Stomach (tissue), 9 donors: ENCODE data around the gene TTLL11. TPM values are rescaled to one million over a fixed set of nuclear protein-coding genes. Genes with fewer than 3 reads are reported as not detected.

Experiments
- DNase-seq, 2 donors: peaks; one replicate each; pipeline versions ENCODE4 v3.0.0 to v3.0.0-alpha.2; 2013 to 2019
- H3K27ac ChIP-seq, 5 donors: fragments of 200-600 bp in 4 of 5; sonication (generic) in 4 of 5; one replicate each; pipeline ENCODE4 v1.5.1; 2013 to 2019; ENCODE audit warnings: mild to moderate bottlenecking in 1 of 5, moderate library complexity in 1 of 5
- H3K27me3 ChIP-seq, 3 donors: fragments of 200-600 bp; sonication (generic); one replicate each; pipeline ENCODE4 v1.5.1; 2017 to 2019; ENCODE audit warnings: mixed run types in 1 of 3
- H3K36me3 ChIP-seq, 4 donors: fragments of 200-600 bp; sonication (generic); 1 replicate in 3 of 4; 2 replicates in 1 of 4; pipeline ENCODE4 v1.5.1; 2016 to 2019
- H3K4me1 ChIP-seq, 4 donors: fragments of 200-600 bp; sonication (generic); one replicate each; pipeline ENCODE4 v1.5.1; 2016 to 2019
- H3K4me3 ChIP-seq, 4 donors: fragments of 200-600 bp; sonication (generic) in 3 of 4; one replicate each; pipeline ENCODE4 v1.5.1; 2016 to 2019; ENCODE audit warnings: mild to moderate bottlenecking in 1 of 4
- H3K9me3 ChIP-seq, 4 donors: fragments of 200-600 bp; sonication (generic); one replicate each; pipeline ENCODE4 v1.5.1; 2016 to 2019
- CTCF ChIP-seq, 7 experiments: fragments of 450-650 bp in 4 of 7; fragments of 200-600 bp in 3 of 7; sonication (generic) in 3 of 7; IDR thresholded peaks; one replicate each; pipeline ENCODE4 v1.5.1; 2016 to 2019; ENCODE audit warnings: antibody characterized with exemption in 7 of 7, control low read depth in 2 of 7, mild to moderate bottlenecking in 1 of 7
- EP300 ChIP-seq: sonication (generic); formaldehyde crosslinking; IDR thresholded peaks from one replicate; pipeline ENCODE4 v1.6.1; 2017; ENCODE audit warnings: antibody characterized with exemption
- POLR2A ChIP-seq, 4 donors: fragments of 450-650 bp; IDR thresholded peaks; one replicate each; pipeline ENCODE4 v1.6.1; 2016; ENCODE audit warnings: antibody characterized with exemption in 4 of 4, control low read depth in 2 of 4, mild to moderate bottlenecking in 1 of 4, moderate library complexity in 1 of 4
- POLR2AphosphoS5 ChIP-seq, 3 donors: sonication (generic); formaldehyde crosslinking; IDR thresholded peaks; one replicate each; pipeline ENCODE4 v1.6.1; 2016; ENCODE audit warnings: antibody characterized with exemption in 3 of 3
- WGBS, 5 donors: extraction: QIAGEN DNeasy Blood & Tissue Kit in 3 of 5; methylation state at CpG; one replicate each; pipeline versions ENCODE4 v1.1.5 to v1.1.7; 2013 to 2018; 5-methylcytosine and 5-hydroxymethylcytosine counted together
- intact Hi-C: fragments of 100-400 bp; cut with DNase I; formaldehyde crosslinking; loops from one replicate; pipeline ENCODE4 v1.15.1; 2023; ENCODE audit warnings: low total_unique reads
- polyA plus RNA-seq, 3 donors: library from polyadenylated mRNA; stranded (reverse); fragments of 200-250 nt; gene quantifications; one replicate each; pipeline ENCODE4 v1.2.3, GENCODE V29; 2013
- total RNA-seq, 5 donors: library from RNA; depleted of rRNA; stranded (reverse); fragments of >200 nt; gene quantifications; one replicate each; pipeline versions ENCODE4 v1.1.0 to v1.2.3, GENCODE V29; 2014 to 2016
- donor health status: healthy with polysubstance abuse.
- donor health status: Bipolar disorder and iron deficiency.
- donor health status: healthy.

TTLL11 gene
- total and polyA plus RNA-seq, 8 donors: 3.6 to 18.2 (median 9.4) TPM

DNA sequence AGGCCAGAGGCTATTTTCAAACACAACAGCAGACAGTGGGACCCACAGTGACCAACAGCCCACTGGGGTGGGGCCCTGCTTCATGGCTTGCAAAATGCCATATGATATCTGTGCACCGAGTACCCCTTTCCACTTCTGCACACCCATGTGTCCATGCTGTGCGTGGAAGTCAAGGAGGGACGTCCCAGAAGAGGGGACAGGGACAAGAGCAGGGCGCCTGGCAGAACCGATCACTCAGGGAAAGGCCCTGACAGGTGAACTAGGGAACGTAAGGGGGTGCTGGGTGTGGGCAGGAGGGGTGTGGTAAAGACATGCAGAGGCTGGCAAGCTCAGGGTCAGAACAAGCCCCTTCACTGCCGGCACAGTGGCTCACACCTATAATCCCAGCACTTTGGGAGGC is 7.6 kb upstream of the TTLL11 start:
- WGBS, 5 donors: 84 to 95% (median 91%) methylated on average over 7 of the region's 7 CpGs
- Histone ChIP-seq H3K4me1 (peaks cover 0 to 6% (median 2%) of the 10 kb centered on the region in 4 donors), H3K27ac (no peak overlapping the region), H3K36me3 (no peaks in the 10 kb centered on the region), H3K4me3 (no peak overlapping the region), H3K27me3 (no peaks in the 10 kb centered on the region), H3K9me3 (peaks cover 0 to 13% (median 0%) of the 10 kb centered on the region in 4 donors)
- intact Hi-C loops: no loop called here
- DNase-seq: no peak
- no peak for TF ChIP-seq EP300
- TF ChIP-seq POLR2A (IDR thresholded peaks at IDR 0.05): no peak
- no peak for TF ChIP-seq POLR2AphosphoS5 (IDR thresholded peaks at IDR 0.05)
- no peak for TF ChIP-seq CTCF (IDR thresholded peaks at IDR 0.05)

- H3K9me3 ChIP-seq: peaks cover 0 to 11% (median 0%) of the 10 kb centered on the region in 4 donors
- intact Hi-C loops: no loop called here
- H3K36me3 ChIP-seq: no peaks in the 10 kb centered on the region
- H3K4me3 ChIP-seq: no peak overlapping the region
- H3K4me1 ChIP-seq: peaks cover 0 to 14% (median 6%) of the 10 kb centered on the region in 4 donors
- 33 to 42% (median 39%) methylated on average over 15 to 16 of the region's 16 CpGs for WGBS, 5 donors
- TF ChIP-seq CTCF (IDR thresholded peaks at IDR 0.05): peak in 5 of 7 experiments; percentile 45 to 89 (median 84)
- no peak for TF ChIP-seq POLR2AphosphoS5 (IDR thresholded peaks at IDR 0.05)
- no peak for TF ChIP-seq EP300
- peak; percentile 92 for DNase-seq
- no peak overlapping the region for H3K27ac ChIP-seq
- no peaks in the 10 kb centered on the region for H3K27me3 ChIP-seq
Observed at GRCh38 chr9:122099271-122099869, 6.3 kb upstream of the TTLL11 start.

- H3K4me3 ChIP-seq: no peak overlapping the region
- H3K4me1 ChIP-seq: peaks cover 3 to 22% (median 13%) of the 10 kb centered on the region in 4 donors
- TF ChIP-seq EP300: no peak
- no peak for TF ChIP-seq POLR2AphosphoS5 (IDR thresholded peaks at IDR 0.05)
- TF ChIP-seq CTCF (IDR thresholded peaks at IDR 0.05): no peak
- no peak for TF ChIP-seq POLR2A (IDR thresholded peaks at IDR 0.05)
- intact Hi-C loops: no loop called here
- H3K27me3 ChIP-seq: no peaks in the 10 kb centered on the region
- H3K36me3 ChIP-seq: no peaks in the 10 kb centered on the region
- no peaks in the 10 kb centered on the region for H3K9me3 ChIP-seq
- no peak for DNase-seq
- 50 to 57% (median 52%) methylated on average over 8 of the region's 8 CpGs for WGBS, 5 donors
- peak overlapping the region in 1 of 5 donors; percentile 37 for H3K27ac ChIP-seq
Observed at GRCh38 chr9:122097679-122098315, 4.7 kb upstream of the TTLL11 start.

- no peak overlapping the region for H3K27ac ChIP-seq
- DNase-seq: no peak
- H3K4me3 ChIP-seq: no peak overlapping the region
- peaks cover 11 to 29% (median 22%) of the 10 kb centered on the region in 4 donors for H3K4me1 ChIP-seq
- WGBS, 5 donors: 74 to 87% (median 81%) methylated on average over 4 of the region's 4 CpGs
- TF ChIP-seq CTCF (IDR thresholded peaks at IDR 0.05) (no peak), POLR2A (IDR thresholded peaks at IDR 0.05) (no peak), EP300 (no peak), POLR2AphosphoS5 (IDR thresholded peaks at IDR 0.05) (no peak)
- no peaks in the 10 kb centered on the region for H3K36me3 ChIP-seq
- H3K27me3 ChIP-seq: no peaks in the 10 kb centered on the region
- no peaks in the 10 kb centered on the region for H3K9me3 ChIP-seq
- intact Hi-C loops: no loop called here
Observed at GRCh38 chr9:122096620-122097415, 3.7 kb upstream of the TTLL11 start.
